UCSD-AML1 (cell line): ENCODE results near the gene NDUFS2.
"Not testable (repeated sequence)": the region's sequence is repeated elsewhere in the genome, so short reads cannot be mapped to it uniquely, and the experiment has no call there.

Experiments used
- DNase-seq: peaks from one replicate; lab custom pipeline; 2025; ENCODE audit not compliant: unreplicated experiment; lab: John Stamatoyannopoulos, UW

NDUFS2 gene

DNA sequence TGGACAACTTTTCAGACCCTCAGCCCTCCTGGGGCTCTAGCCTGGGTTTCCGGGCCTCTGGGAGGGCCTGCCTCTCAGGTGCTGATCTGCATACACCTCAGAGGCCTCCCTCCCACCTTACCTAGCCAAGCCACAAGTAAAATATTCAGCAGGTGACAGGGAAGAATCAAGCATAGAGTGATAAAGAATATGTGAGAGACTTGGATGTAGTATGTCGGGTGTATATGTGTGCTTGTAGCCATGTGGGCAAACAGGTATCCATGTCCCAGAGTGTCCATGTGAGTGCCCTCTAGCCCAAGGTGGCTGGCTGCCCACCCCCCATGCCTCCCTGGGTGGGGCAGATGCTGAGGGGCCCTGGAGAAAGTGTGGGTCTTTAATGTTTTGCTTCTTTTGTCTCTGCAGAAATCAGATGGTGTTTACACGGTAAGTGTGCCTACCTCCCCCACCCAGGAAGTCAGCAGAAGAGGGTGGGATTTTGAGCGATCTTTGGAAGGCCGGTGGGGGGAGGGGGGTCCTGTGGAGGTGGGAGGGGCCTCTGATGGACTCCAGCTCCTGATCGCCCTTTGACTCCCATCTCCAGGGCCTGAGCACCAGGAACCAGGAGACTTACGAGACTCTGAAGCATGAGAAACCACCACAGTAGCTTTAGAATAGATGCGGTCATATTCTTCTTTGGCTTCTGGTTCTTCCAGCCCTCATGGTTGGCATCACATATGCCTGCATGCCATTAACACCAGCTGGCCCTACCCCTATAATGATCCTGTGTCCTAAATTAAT is 16.3 kb downstream of the NDUFS2 start:
- no peak for DNase-seq

DNA sequence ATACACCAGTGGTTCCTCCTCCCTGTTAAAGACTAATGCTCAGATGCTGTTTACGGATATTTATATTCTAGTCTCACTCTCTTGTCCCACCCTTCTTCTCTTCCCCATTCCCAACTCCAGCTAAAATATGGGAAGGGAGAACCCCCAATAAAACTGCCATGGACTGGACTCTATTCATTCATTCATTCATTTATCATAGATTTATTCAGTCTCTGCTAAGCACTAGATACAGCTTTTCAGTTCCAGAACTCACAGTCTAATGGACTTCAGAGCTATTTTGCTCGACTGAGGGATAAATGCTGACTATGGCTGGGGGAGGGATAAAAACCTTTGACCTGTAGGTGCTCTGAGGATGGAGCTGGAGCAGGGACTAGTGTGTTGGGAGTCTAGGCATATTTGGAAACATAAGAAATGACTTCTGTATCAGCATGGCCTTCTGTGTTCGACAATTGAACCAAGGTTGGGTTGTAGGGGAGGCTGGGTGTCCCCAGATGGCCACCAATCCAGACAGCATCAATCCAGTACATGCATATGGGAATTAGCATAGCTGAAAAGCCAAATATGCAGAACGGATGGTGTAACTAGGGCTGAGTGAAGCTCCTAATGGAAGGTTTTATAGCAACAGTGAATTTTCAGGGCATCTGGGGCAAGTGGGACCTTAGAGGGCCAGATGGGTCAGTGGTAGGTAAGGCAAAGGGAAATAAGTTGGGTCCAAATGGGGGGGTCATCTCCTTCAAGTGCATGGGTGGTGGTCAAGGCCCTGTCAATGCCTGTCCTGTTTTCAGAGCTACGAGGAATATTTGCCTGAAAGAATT is 17.1 kb downstream of the NDUFS2 start:
- no peak for DNase-seq

DNA sequence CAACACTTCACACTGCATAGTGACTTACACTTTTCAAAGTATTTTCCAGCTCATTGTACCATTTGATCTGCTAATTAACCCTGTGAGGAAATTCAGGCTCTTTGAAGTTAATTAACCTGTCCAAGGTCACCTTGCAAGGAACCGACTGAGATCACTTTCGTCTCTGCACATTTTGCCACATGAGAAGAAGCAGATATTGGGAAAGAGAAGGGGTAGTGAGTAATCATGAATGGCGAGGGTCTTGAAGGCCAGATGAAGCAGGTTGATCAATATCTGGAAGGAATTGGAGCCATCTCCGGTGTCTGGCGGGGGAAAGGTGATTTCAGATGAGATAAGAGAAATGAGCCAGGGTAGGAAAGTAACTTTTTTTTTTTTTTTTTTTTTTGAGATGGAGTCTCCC is 17.8 kb downstream of the NDUFS2 start:
- no peak for DNase-seq

DNA sequence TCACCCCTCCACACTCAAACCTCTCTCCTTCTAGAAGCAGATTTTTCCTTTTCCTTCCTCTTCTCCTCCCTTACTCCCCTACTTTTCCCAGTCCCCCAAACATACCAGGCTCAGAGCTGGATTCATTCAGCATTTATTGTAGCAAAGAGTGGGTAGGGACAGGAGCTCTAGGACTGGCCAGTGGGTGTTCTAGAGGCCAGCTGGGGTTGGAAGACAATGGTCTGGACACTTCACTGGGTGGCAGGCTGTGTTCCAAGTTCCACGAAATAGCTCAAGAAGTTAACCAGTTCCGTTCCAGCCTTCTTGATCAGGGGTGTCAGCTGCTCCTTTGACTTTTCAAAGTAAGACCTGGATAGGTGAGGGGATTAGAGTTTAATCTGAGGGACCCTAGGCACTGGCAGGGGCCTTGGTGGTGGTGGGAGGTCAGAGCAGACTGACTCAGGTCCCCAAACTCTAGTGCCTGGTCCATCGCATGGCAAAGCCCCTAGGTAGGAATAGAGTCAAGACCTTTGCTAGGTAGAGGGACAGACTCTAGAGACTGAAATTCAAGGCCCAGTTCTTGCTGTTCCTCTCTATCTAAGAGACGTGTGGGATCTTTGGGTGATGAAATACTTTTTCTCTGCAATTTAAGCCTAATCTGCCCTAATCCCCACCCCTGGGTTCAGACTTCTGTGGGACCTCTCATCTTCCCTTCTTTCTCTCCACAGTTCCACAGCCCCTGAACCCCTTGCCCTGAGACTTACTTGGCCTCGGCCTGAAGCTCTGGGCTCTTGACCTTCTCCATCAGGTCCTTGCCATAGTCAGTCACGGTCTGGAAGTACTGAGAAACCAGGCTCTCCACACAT is 20.2 kb downstream of the NDUFS2 start:
- no peak for DNase-seq

DNA sequence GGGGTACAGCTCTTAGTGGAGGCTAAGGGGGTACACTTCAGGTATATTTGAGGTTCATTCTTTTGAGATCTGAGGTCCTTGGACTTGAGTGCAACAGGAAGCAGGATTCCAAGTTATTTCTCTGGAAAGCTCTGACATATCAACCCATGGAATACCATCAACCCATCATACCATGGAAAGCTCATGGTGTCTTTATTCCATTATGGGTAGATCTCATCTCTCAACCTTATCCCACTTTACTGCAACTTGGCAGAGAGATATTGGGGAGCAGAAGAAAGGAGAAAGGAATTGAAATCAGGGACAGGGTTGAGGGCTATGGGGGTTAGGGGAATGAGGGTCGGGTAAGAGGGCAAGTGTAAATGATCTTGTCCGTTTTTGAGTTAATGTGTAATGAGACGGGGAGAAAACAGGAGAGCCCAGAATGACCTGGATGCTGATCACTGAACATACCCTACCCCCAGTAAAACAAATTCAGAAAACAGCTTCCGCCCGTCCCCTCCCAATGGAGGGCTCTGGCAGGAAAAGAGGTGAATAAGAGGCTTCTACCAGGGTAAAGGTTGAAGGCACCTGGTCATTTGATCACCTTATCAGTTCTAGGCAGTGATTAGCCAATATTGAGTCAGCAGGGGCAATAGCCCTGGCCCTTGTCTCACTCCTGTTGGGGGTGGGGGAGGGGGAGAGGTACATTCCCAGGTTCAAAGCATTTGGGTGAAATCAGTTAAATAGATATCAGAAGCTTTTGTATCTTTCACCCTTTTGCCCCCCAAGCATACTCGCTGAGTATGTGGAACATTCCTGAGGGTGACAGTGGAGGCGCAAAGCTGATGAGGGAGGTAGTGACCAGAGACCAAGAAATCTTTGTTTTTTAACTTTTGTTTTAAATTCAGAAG is 21.9 kb downstream of the NDUFS2 start:
- DNase-seq: no peak

DNA sequence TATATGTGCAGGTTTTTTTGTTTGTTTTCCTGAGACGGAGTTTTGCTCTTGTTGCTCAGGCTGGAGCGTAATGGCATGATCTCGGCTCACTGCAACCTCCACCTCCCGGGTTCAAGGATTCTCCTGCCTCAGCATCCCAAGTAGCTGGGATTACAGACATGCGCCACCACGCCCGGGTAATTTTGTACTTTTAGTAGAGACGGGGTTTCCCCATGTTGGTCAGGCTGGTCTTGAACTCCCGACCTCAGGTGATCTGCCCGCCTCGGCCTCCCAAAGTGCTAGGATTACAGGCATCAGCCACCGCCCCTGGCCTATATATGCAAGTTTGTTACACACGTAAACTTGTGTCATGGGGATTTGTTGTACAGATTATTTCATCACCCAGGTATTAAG is 22.5 kb downstream of the NDUFS2 start:
- DNase-seq: not testable (repeated sequence)

DNA sequence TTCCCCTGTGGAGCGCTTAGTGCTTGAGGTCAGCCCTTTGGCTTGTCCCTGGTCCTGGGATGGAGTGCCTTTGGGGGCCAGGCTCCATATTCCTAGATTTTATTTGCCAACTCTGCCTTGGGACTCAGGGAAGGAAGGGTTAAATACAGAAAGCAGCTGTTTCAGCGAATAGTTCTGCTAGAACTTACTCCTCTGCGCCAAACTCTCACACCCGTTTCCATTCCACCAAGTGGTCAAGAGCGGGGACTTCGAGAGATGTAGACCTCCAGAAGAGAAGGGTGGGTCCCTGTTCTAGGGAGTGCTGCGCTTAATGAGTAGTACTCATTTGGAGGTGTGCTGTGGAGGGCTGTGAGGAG is 23.0 kb downstream of the NDUFS2 start:
- DNase-seq: no peak

DNA sequence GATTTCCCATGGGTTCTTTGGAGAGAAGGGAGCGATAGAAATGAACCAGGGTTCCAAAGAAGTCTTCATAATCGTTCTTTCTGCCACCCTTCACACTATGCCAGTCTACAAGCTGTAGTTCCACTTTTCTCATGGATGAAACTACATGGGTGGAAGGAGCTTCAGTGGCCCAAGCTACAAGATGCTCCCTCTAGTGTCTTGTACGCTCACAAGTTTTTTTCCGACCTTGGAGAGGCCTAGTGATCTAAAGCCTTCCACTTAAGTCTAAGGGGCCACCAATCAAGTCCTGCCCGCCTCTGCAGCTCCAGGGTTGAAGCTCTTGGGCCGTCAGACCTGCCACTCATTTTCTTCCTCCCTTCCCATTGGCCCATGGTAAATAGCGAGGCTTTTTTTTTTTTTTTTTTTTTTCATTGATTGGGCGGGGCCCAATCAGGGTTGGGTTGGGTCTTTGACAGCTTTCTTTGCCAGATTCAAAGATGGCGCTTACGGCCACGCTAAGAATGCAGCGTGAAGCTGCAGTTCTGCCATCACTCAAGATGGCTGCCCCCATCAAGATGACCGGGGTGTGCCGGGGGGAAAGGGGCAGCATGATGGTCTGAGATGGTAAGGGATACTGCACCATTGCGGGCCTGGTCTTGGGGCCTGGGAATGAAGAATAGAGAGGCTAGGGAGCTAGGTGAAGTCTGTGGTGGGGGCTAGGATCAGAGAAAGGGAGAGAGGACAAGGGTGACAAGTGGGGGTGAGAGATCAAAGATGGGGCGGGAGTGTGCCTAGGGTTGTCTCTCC is 23.6 kb downstream of the NDUFS2 start, which contains the start of gene TOMM40L:
Gene TOMM40L, plus strand, starts transcription at position 527 of the 786 bp plus-strand sequence. CDS start 430 bp downstream, outside the sequence.
- peak; percentile 90 for DNase-seq

DNA sequence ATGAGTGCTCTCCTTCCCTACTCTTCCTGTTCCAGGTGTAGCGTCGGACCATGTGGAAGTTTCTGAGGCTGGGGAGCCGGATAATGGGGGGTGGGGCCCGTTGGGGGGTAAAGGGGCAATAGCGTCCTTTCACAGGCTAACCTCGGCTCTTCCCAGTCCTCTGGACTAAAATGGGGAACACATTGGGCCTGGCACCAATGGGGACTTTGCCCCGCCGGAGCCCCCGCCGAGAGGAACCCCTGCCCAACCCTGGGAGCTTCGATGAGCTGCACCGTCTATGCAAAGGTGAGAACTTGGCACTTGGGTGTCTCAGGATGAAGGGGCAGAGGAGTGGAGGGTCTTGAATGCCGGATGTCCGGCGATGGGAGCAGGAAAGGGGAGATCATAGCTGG is 24.1 kb downstream of the NDUFS2 start:
- DNase-seq: no peak

DNA sequence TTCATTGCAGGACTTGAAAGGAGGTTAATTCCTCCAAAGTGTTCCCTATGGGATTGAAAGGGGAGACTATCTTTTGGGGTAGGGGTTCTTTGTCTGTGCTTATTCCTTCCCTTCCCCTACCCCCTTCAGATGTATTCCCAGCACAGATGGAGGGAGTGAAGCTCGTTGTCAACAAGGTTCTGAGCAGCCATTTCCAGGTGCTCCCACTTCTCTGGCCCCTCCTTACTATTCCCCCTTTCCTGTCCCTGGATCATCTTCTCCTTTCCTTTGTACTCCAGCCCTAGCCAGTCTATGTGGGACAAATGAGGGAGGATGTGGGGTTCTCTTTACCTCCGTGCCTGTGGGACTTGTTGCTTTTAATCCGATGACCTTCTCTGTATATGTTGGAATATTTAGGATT is 24.6 kb downstream of the NDUFS2 start:
- no peak for DNase-seq

DNA sequence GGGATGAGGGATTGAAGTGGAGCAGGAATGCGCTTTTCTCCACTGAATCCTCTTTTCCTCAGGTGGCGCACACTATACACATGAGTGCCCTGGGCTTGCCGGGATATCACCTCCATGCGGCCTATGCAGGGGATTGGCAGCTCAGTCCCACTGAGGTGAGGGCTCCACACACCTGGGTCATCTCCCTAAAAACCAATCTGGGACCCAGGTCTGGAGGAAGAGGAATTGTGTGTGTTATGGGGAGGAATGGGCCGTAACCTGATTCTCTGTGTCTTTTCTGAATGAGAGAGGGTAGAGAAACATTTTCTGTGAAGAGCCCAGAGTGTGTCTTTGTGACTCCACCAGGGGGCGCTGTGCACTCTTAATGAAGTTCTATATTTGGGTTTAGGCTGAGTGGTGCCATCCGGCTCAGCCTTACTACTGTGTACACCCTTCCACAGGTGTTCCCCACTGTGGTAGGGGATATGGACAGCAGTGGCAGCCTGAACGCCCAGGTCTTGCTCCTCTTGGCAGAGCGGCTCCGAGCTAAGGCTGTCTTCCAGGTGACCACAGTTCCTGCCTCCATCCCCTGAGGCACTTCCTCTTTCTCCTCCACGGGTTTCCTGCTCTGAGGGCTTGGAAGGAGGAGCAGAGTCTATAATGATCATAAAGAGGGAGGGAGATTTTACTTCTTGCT is 25.2 kb downstream of the NDUFS2 start:
- peak; percentile 83 for DNase-seq

DNA sequence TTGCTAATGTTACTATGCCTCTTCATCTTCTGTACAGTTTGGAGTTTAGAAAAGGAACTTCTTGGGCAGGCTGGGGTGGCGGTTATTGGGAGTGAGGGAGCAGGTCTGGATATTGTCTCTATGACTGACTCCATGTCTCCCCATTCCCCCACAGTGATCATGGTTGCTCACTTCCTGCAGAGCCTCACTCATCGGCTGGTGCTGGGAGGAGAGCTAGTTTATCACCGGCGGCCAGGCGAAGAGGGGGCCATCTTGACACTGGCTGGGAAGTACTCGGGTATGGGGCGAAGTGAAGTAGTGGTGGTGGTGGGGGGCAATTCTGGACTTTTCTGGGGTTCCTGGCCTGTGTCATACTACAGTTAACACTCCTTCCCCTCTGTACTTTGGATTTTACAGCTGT is 25.9 kb downstream of the NDUFS2 start:
- no peak for DNase-seq

DNA sequence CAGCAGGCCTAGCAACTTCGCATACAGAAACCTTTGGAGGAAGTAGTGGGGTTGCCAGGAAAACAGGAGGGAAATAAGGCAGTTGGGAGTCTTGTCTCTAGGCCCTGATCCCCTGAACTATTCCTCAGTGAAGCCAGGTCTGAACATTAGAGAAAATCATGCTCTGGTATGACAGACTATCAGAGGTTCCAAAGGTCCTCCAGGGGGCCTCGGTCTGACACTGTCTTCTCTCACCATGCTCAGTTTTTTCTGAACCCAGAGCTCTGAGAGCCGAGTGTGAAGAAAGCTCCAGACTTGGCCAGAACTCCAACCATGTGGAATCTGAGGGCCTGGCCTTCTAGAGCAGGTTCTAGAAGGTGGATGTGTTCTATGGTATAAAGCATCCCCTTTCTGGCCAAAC is 27.7 kb downstream of the NDUFS2 start:
- DNase-seq: no peak

DNA sequence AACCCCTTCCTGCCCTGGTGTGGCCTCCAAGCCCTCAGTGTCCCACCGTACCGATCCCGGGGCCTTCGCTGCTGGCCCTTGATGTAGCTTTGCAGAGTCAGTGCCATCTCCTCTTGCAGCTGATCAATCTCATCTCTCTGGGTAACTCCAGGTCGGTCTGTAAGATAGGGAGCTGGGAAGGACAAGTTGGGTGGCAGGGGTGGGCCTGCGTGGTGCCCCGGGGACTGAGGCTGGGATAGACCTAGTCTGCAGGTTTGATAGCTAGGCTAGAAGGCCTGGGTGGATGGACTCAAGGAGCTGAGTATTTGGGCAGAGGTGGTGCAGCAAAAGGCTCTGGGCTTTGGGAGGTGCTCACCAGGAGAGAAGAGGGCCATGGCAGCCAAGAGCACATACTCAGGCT is 28.6 kb downstream of the NDUFS2 start:
- no peak for DNase-seq

DNA sequence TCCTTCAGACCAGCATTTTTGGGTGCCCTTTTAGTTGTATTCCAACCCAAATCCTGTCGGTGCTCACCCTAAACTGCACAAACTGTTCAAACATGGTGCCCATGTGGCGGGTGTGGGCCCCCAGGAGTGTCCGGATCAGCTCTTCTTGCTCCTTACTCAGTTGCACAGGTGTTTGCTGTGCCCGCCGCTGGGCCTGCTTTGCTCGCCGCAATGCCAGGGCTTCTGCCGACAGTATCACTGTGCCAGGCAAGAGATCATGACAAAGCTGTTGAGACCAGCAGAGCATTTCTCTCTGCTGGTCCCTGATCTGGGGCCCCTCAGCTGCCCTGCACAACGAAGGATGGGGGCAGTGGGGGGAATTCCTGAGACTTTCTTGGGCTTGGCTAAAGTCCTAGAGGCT is 30.9 kb downstream of the NDUFS2 start:
- no peak for DNase-seq

DNA sequence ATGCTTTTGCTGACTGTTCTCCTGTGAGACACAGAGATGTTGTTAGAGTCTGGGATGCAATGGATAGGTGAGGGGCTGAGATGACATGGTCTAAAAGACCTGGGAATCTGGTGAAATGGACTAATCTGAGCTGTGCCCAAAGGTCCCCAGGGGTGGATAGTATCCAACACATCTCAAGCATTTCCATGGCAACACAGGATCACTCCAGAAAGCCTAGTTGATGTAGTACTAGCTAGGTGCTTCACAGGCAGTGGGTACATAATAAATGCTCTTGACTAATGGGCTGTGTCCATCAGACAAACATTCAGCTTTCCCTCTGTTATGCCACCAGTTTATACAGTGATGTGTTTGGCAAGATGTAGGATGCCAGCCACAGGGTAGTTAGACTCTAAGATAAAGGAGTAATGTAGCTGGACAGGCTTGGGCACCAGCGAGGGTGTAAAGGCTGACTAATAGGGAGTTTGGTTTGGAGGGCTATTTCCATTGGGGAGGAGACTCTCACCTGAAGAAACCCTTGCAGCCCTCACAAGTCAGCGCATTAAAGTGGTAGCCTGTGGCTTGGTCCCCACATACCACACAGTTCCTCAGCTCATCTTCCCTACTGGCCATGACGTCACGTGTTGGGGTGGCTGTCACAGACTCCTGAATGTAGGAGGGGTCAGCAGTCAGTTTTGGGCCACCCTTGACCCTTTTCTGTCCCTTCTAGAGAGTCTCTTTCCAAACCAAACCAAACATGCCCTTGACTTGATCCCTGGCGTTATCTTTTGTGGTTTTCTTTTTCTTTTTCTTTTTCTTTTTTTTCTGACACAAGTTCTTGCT is 34.0 kb downstream of the NDUFS2 start:
- DNase-seq: no peak

DNA sequence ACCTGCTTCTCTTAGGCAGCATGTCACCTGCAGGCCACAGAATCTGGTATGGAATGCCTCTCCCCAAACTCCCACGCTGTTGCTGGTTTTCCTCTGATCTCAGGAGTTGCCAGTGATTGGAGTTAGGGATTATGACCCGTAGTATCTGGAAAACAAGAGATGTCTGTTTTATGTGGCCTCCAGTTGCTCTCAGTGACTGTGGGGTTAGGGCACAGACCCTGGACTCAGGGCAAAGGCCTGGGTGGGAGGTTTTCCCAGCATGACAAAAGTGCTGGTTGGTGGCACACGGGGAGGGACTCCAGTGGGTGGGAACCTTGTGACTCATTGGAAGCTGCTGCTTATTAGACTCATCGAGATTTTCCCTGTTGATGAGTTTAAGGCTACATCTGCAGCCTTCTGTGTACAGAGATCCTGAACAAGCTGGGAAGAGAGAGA is 35.9 kb downstream of the NDUFS2 start, which contains the start of gene NR1I3:
Gene NR1I3, minus strand, starts transcription at position 165 of the 435 bp plus-strand sequence. CDS start 1,638 bp downstream, outside the sequence.
- DNase-seq: no peak

DNA sequence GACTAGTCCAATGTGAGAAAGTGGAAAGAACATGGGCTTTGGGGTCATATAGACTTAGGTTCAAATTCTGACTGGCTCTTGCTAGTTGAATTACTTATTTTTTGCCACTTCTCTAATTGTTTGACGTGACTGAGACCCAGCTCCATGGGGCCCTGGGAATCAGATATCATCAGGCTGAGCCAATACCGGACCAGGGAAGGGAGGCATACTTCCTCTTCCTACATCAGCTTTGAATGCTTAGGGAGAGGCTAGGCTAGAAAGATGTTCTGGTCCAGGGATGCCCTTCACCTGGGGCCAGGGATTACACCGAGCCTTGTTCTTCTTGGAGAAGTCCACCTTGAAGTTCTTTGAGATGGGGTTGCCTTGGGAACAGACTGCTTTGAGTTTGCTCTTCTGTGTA is 39.5 kb downstream of the NDUFS2 start:
- DNase-seq: peak; percentile 30
